HepG2 (cell line): ENCODE data around the gene HMG20B. TPM values are rescaled to one million over a fixed set of nuclear protein-coding genes. Genes with fewer than 3 reads are reported as not detected.

Experiments used
- ATAC-seq: fragments of 200-7000 bp; cut with Tn5 transposase; 3 replicates; pipeline ENCODE4 v1.9.1; 2020; ENCODE audit warnings: mild to moderate bottlenecking, moderate library complexity
- BruUV-seq: library from RNA; stranded (reverse); fragments of 400-500 nt; replicated peaks from 2 replicates; lab custom pipeline; 2021; lab: Mats Ljungman, UMichigan
- CTCF ChIA-PET: fragments of 300-600 bp; formaldehyde crosslinking; extraction: SDS; loops from one replicate; lab custom pipeline; 2021; ENCODE audit warnings: low total read pairs, inconsistent platforms, low intra/inter-chr PET ratio; lab: Yijun Ruan, JAX
- POLR2A ChIA-PET: fragments of 350-600 bp; sonication (Branson Sonifier 250); formaldehyde crosslinking; loops from one replicate; lab custom pipeline; 2020; ENCODE audit warnings: antibody characterized with exemption, inconsistent platforms; lab: Yijun Ruan, JAX
- DNase-seq: peaks from one replicate; pipeline ENCODE4 v3.0.0-alpha.2; 2015; ENCODE audit warnings: low spot score
- FAIRE-seq: peaks from 3 replicates; lab custom pipeline; 2011; peaks lifted over from hg19 to GRCh38; lab: Jason Lieb, UNC
- H2AFZ ChIP-seq: one replicate; pipeline ENCODE4 v1.6.1; 2011; ENCODE audit warnings: low read length, inconsistent platforms
- H3K27ac ChIP-seq: fragments of 300-600 bp; 3 replicates; pipeline ENCODE4 v1.8.0; 2011; ENCODE audit warnings: mixed run types, mild to moderate bottlenecking, mixed read lengths, low read length, inconsistent platforms; ENCODE audit not compliant: insufficient read depth; ENCODE audit errors: extremely low read length
- H3K27me3 ChIP-seq, 2 experiments: fragments of 200-600 bp in 1 of 2; 2 replicates in 1 of 2; 3 replicates in 1 of 2; pipeline versions ENCODE4 v1.6.0 to v1.8.0; 2011; ENCODE audit warnings: low read length in 2 of 2, mild to moderate bottlenecking in 2 of 2, moderate library complexity in 2 of 2, inconsistent platforms in 1 of 2; ENCODE audit not compliant: insufficient read depth in 2 of 2, control insufficient read depth in 1 of 2
- H3K36me3 ChIP-seq, 2 experiments: fragments of 200-600 bp in 1 of 2; replicated peaks in 1 of 2; 2 replicates in 1 of 2; 3 replicates in 1 of 2; pipeline versions ENCODE4 v1.5.1 to v1.8.0; 2011; ENCODE audit warnings: low read length in 2 of 2, inconsistent platforms in 1 of 2; ENCODE audit not compliant: insufficient read depth in 2 of 2, control insufficient read depth in 1 of 2
- H3K4me1 ChIP-seq: 2 replicates; pipeline ENCODE4 v1.5.1; 2012; ENCODE audit warnings: low read length, inconsistent platforms; ENCODE audit not compliant: insufficient read depth
- H3K4me2 ChIP-seq: 2 replicates; pipeline ENCODE4 v1.6.0; 2011; ENCODE audit warnings: low read depth, low read length, inconsistent platforms
- H3K4me3 ChIP-seq, 3 experiments: fragments of 200-600 bp in 1 of 3; sonication (generic), shearing (Covaris generic) in 1 of 3; replicated peaks in 1 of 3; 2 replicates each; pipeline ENCODE4 v1.5.1; 2011 to 2016; ENCODE audit warnings: low read length in 3 of 3, inconsistent platforms in 2 of 3, low read depth in 2 of 3, mild to moderate bottlenecking in 2 of 3, control low read depth in 1 of 3, mixed read lengths in 1 of 3; ENCODE audit not compliant: insufficient read depth in 1 of 3
- H3K79me2 ChIP-seq: one replicate; pipeline ENCODE4 v1.6.1; 2011; ENCODE audit warnings: low read length, inconsistent platforms; ENCODE audit not compliant: insufficient read depth
- H3K9ac ChIP-seq: 2 replicates; pipeline ENCODE4 v1.6.0; 2011; ENCODE audit warnings: mild to moderate bottlenecking, low read depth, low read length, inconsistent platforms; ENCODE audit not compliant: insufficient read depth
- H3K9me3 ChIP-seq: 2 replicates; pipeline ENCODE4 v1.5.1; 2012; ENCODE audit warnings: mild to moderate bottlenecking, low read length
- H4K20me1 ChIP-seq: 2 replicates; pipeline ENCODE4 v1.6.0; 2011; ENCODE audit warnings: inconsistent platforms, mild to moderate bottlenecking, low read length, moderate library complexity; ENCODE audit not compliant: insufficient read depth
- AKNA ChIP-seq: sonication (generic); formaldehyde crosslinking; IDR thresholded peaks from 2 replicates; pipeline ENCODE4 v1.4.0; 2020; ENCODE audit warnings: missing genetic modification reagents, borderline replicate concordance
- CTCF ChIP-seq: sonication (generic); formaldehyde crosslinking; IDR thresholded peaks from 2 replicates; pipeline ENCODE4 v1.5.0; 2020; ENCODE audit warnings: mild to moderate bottlenecking, missing genetic modification reagents, moderate library complexity
- FUBP1 ChIP-seq: sonication (generic); formaldehyde crosslinking; IDR thresholded peaks from 2 replicates; pipeline ENCODE4 v1.5.1; 2020; ENCODE audit warnings: missing genetic modification reagents, mild to moderate bottlenecking, borderline replicate concordance
- MAFK ChIP-seq, 2 experiments: IDR thresholded peaks in 1 of 2; conservative IDR thresholded peaks in 1 of 2; 2 replicates each; pipeline ENCODE4 v1.6.1; 2011; ENCODE audit warnings: improper control_type of control experiment in 2 of 2, low read length in 2 of 2
- PITX1 ChIP-seq: sonication (generic); formaldehyde crosslinking; IDR thresholded peaks from 2 replicates; pipeline ENCODE4 v1.5.1; 2020; ENCODE audit warnings: mild to moderate bottlenecking, missing genetic modification reagents
- RERE ChIP-seq: IDR thresholded peaks from 2 replicates; pipeline ENCODE4 v1.6.1; 2016; ENCODE audit warnings: low read depth, missing genetic modification reagents, missing compliant biosample characterization
- WGBS: methylation state at CpG from one replicate; pipeline ENCODE4 v1.1.6; 2017; ENCODE audit warnings: low lambda C conversion rate; 5-methylcytosine and 5-hydroxymethylcytosine counted together
- in situ Hi-C: cut with HindIII; loops from 2 replicates; pipeline ENCODE4 v1.10.0; 2017; ENCODE audit warnings: low pct_unique_long_range_greater_than_20kb; ENCODE audit not compliant: extremely low pct_ligation_motif_present
- intact Hi-C: fragments of 100-400 bp; cut with micrococcal nuclease; formaldehyde crosslinking; loops from one replicate; pipeline ENCODE4 v1.10.0; 2022; ENCODE audit not compliant: unreplicated experiment
- polyA plus RNA-seq, 8 experiments: library from polyadenylated mRNA; depleted of rRNA in 3 of 8; stranded (reverse) in 7 of 8; unstranded in 1 of 8; fragments of >200 nt; fragmentation: Illumina TruSeq in 4 of 8; extraction: Trizol in 4 of 8; gene quantifications; 2 replicates each; pipeline versions ENCODE4 v1.2.1 to v1.2.3, GENCODE V29; 2011 to 2016; ENCODE audit warnings: low read depth in 4 of 8, missing spikeins in 1 of 8, mixed read lengths in 1 of 8; ENCODE audit not compliant: insufficient read depth in 1 of 8
- total RNA-seq, 5 experiments: library from RNA; depleted of rRNA; stranded (reverse); fragments of >200 nt; fragmentation: Illumina TruSeq; extraction: Trizol; gene quantifications; 2 replicates each; pipeline ENCODE4 v1.2.3, GENCODE V29; 2016; ENCODE audit warnings: low read depth in 1 of 5

HMG20B gene
- total and polyA plus RNA-seq, 2 of the 13 experiments (the other 11 are each of a cell fraction or from before 2014, with no cell fraction given): 23.9 to 29.2 TPM

- TF ChIP-seq RERE (CRISPR knock-in tag) (no peak), MAFK (conservative IDR thresholded peaks at IDR 0.05 in 1 of 2, IDR thresholded peaks at IDR 0.05 in 1 of 2; ENCODE audit: low read length in 2 of 2) (no peak)
Observed at GRCh38 chr19:3591876-3592613, 19.3 kb downstream of the HMG20B start (continued).

- no peaks in the 10 kb centered on the region for H3K36me3 ChIP-seq
- FAIRE-seq (no peak), ATAC-seq (peak; percentile 54; the same call in 2 of the 3 replicates), DNase-seq (no peak)
- no peak overlapping the region for H3K4me2 ChIP-seq
- TF ChIP-seq AKNA (no peak), PITX1 (CRISPR knock-in tag) (no peak), CTCF (CRISPR knock-in tag) (peak; percentile 33; the same call in 1 of the 2 replicates), FUBP1 (CRISPR knock-in tag) (no peak)
- no peak overlapping the region for H3K4me3 ChIP-seq
- H3K9ac ChIP-seq: no peak overlapping the region
- H2AFZ ChIP-seq: no peak overlapping the region
- intact Hi-C loops: no loop called here
- no peak overlapping the region for H3K27ac ChIP-seq
- POLR2A ChIA-PET: no interaction called here
- CTCF ChIA-PET: no interaction called here
- in situ Hi-C loops: no loop called here
- BruUV-seq: no TSS peak
- H3K27me3 ChIP-seq: peaks cover 3 to 23% of the 10 kb centered on the region in 2 experiments; a peak in 3 of 5 replicates
- H4K20me1 ChIP-seq: no peaks in the 10 kb centered on the region
- H3K9me3 ChIP-seq: no peaks in the 10 kb centered on the region
- WGBS: 14% methylated on average over 11 of the region's 11 CpGs
- H3K4me1 ChIP-seq: no peaks in the 10 kb centered on the region
- H3K79me2 ChIP-seq: no peaks in the 10 kb centered on the region
Observed at GRCh38 chr19:3593156-3593555, 20.4 kb downstream of the HMG20B start.
